Measurements from ENCODE around the gene RBM14. TPM values are rescaled to one million over a fixed set of nuclear protein-coding genes. Genes with fewer than 3 reads are reported as not detected.
A peak's percentile ranks its signal among the peaks of the same experiment; 100 is the strongest.

Gene RBM14
- polyA plus RNA-seq, 3 donors = 21.9 to 46.7 (median 42.6) TPM

DNA sequence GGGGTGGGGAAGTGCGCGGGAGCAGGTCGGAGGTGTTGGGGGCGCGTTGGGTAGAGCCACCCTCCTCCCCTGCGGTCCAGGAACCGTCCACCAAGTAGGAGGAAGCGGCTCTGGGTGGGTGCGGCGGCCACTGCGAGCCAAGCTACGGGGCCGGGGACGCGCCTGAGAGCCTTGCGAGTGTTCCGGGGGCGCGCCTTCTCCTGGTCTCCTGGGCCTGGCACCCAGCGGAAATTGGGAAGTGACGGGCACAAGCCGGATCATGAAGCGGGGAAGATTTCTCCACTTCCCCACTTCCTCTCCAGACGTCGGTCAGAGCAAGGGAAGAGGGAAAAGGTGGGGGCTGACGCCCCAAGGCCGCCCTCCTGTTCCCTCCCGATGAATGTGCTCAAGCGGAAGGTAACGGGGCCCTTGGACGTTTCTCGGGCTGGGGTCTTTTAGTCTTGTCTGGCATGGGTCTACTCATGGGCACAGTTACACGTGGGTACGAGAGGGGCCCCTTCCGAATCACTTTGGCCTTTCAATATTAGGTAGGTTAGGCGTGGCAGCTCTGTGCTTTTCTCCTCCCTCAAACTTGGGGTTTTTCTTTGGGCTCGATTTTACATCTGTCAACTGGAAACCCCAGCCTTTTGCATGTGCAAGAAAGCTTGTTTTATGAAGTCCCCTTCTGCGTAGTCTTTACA lies 865 bp downstream of the RBM14 start:
- DNase-seq = peak; percentile 83 to 89 (median 89)
- H3K4me3 ChIP-seq (replicated peaks in 1 of 3; ENCODE audit: low read depth in 2 of 3, low read length in 3 of 3) = peak overlapping the region; percentile 71 to 99 (median 82)
- Mint-ChIP-seq H3K9me3 (peaks cover 0 to 3% (median 0%) of the 10 kb centered on the region in 7 donors), H3K27me3 (ENCODE audit: low read depth in 3 of 3) (peaks cover 0 to 2% (median 0%) of the 10 kb centered on the region in 3 donors), H3K36me3 (peaks cover 3 to 22% of the 10 kb centered on the region in 2 donors), H3K27ac (peak overlapping the region; percentile 96 to 99 (median 98)), H3K4me1 (peaks cover 40% of the 10 kb centered on the region), H3K4me3 (peak overlapping the region; percentile 94 to 98)
- peak overlapping the region; percentile 95 for H3K9ac ChIP-seq (ENCODE audit: insufficient read depth, low read length, poor library complexity, severe bottlenecking)
- intact Hi-C loops (cut with micrococcal nuclease) = loop anchor here (2.0 kb wide), 2 partner anchors 22 to 24 kb away; partner anchors contain the start of genes CCDC87 (in 2 of the 2), CCS (in 2 of the 2) and RBM4 (in 1 of the 2)
- H2AFZ ChIP-seq (ENCODE audit: insufficient read depth, low read depth, low read length, poor library complexity, severe bottlenecking) = peak overlapping the region; percentile 93
- no peaks in the 10 kb centered on the region for H3K27me3 ChIP-seq (ENCODE audit: control insufficient read depth in 2 of 2, insufficient read depth in 2 of 2, low read length in 2 of 2)
- H3K27ac ChIP-seq (ENCODE audit: low read depth in 1 of 2, low read length in 2 of 2) = peak overlapping the region; percentile 91 to 99
- H3K4me1 ChIP-seq (ENCODE audit: control insufficient read depth in 1 of 2, insufficient read depth in 2 of 2, low read length in 2 of 2) = peaks cover 32 to 38% of the 10 kb centered on the region in 2 donors
- WGBS (ENCODE audit: insufficient coverage) = 0% methylated on average over 21 of the region's 38 CpGs
- H3K4me2 ChIP-seq (replicated peaks; ENCODE audit: extremely low read depth, low read length, poor library complexity, severe bottlenecking) = peak overlapping the region; percentile 88
- H3K9me3 ChIP-seq (replicated peaks in 1 of 2; ENCODE audit: control insufficient read depth in 1 of 2, insufficient read depth in 1 of 2, low read length in 2 of 2) = no peaks in the 10 kb centered on the region
- TF ChIP-seq, protein P1, sequence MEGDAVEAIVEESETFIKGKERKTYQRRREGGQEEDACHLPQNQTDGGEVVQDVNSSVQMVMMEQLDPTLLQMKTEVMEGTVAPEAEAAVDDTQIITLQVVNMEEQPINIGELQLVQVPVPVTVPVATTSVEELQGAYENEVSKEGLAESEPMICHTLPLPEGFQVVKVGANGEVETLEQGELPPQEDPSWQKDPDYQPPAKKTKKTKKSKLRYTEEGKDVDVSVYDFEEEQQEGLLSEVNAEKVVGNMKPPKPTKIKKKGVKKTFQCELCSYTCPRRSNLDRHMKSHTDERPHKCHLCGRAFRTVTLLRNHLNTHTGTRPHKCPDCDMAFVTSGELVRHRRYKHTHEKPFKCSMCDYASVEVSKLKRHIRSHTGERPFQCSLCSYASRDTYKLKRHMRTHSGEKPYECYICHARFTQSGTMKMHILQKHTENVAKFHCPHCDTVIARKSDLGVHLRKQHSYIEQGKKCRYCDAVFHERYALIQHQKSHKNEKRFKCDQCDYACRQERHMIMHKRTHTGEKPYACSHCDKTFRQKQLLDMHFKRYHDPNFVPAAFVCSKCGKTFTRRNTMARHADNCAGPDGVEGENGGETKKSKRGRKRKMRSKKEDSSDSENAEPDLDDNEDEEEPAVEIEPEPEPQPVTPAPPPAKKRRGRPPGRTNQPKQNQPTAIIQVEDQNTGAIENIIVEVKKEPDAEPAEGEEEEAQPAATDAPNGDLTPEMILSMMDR (IDR thresholded peaks at IDR 0.05) = no peak
- H3K36me3 ChIP-seq (replicated peaks in 1 of 2; ENCODE audit: control insufficient read depth in 1 of 2, insufficient read depth in 2 of 2, low read length in 2 of 2) = peaks cover 4 to 13% of the 10 kb centered on the region in 2 donors
- peaks cover 53% of the 10 kb centered on the region for H4K20me1 ChIP-seq (ENCODE audit: insufficient read depth, low read length)
- H3K79me2 ChIP-seq (ENCODE audit: insufficient read depth, low read length) = peaks cover 72% of the 10 kb centered on the region

DNA sequence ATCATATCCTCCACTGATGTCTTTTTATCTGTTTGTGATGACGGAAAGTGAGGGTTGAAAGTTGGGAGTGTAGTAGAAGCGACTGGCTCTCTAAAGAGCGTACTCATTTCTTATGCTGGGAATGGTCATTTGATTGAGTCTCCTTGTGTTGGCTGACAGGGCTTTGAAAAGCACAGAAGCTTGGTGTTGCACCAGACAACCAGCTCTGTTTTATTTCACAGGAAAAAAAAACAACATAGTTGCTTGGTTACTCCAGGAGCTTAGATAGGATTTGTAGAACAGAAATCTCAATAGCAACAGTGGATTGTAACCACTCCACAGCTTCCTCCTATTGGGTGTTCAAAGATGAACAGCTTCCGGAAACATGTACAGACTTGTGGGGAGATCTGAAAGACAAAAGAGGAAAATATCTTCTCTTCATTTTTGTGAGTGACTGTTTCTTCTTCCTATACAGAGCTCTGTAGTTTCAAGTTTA lies 2.7 kb downstream of the RBM14 start:
- Histone ChIP-seq H3K4me1 (ENCODE audit: control insufficient read depth in 1 of 2, insufficient read depth in 2 of 2, low read length in 2 of 2) (peaks cover 32 to 38% of the 10 kb centered on the region in 2 donors), H3K79me2 (ENCODE audit: insufficient read depth, low read length) (peaks cover 90% of the 10 kb centered on the region), H3K4me2 (replicated peaks; ENCODE audit: extremely low read depth, low read length, poor library complexity, severe bottlenecking) (peak overlapping the region; percentile 88), H3K27me3 (ENCODE audit: control insufficient read depth in 2 of 2, insufficient read depth in 2 of 2, low read length in 2 of 2) (no peaks in the 10 kb centered on the region), H3K27ac (ENCODE audit: low read depth in 1 of 2, low read length in 2 of 2) (peak overlapping the region; percentile 91 to 99), H3K9me3 (replicated peaks in 1 of 2; ENCODE audit: control insufficient read depth in 1 of 2, insufficient read depth in 1 of 2, low read length in 2 of 2) (no peaks in the 10 kb centered on the region), H3K4me3 (replicated peaks in 1 of 3; ENCODE audit: low read depth in 2 of 3, low read length in 3 of 3) (peak overlapping the region; percentile 71 to 99 (median 82)), H4K20me1 (ENCODE audit: insufficient read depth, low read length) (peaks cover 72% of the 10 kb centered on the region), H3K9ac (ENCODE audit: insufficient read depth, low read length, poor library complexity, severe bottlenecking) (peak overlapping the region; percentile 95), H3K36me3 (replicated peaks in 1 of 2; ENCODE audit: control insufficient read depth in 1 of 2, insufficient read depth in 2 of 2, low read length in 2 of 2) (peaks cover 15 to 31% of the 10 kb centered on the region in 2 donors), H2AFZ (ENCODE audit: insufficient read depth, low read depth, low read length, poor library complexity, severe bottlenecking) (no peak overlapping the region)
- H3K27me3 Mint-ChIP-seq (ENCODE audit: low read depth in 3 of 3) = no peaks in the 10 kb centered on the region
- peak overlapping the region; percentile 94 to 98 for H3K4me3 Mint-ChIP-seq
- H3K4me1 Mint-ChIP-seq = peaks cover 42% of the 10 kb centered on the region
- intact Hi-C loops (cut with micrococcal nuclease) = no loop called here
- peak; percentile 74 to 89 (median 78) for DNase-seq
- H3K36me3 Mint-ChIP-seq = peaks cover 12 to 37% of the 10 kb centered on the region in 2 donors
- 79% methylated on average over 2 of the region's 4 CpGs for WGBS (ENCODE audit: insufficient coverage)
- peaks cover 0 to 3% (median 0%) of the 10 kb centered on the region in 7 donors for H3K9me3 Mint-ChIP-seq
- TF ChIP-seq, protein P1 (IDR thresholded peaks at IDR 0.05) = no peak
- peak overlapping the region; percentile 96 to 99 (median 98) for H3K27ac Mint-ChIP-seq

Data from CD14-positive monocyte (primary cell).